Choroid plexus epithelial cell (primary cell): ENCODE data around the gene SESN3.

ENCODE experiments used
- DNase-seq: peaks from one replicate; pipeline ENCODE4 v3.0.0-alpha.2; 2010; ENCODE audit warnings: low read depth
- H3K4me3 ChIP-seq: 2 replicates; pipeline ENCODE4 v1.5.1; 2011; ENCODE audit warnings: low read depth, mild to moderate bottlenecking, control low read depth, low read length, moderate library complexity
- TF ChIP-seq, protein P1 (sequence below): conservative IDR thresholded peaks from 2 replicates; pipeline ENCODE4 v1.5.1; 2011; ENCODE audit warnings: low read depth, mild to moderate bottlenecking, control low read depth, inconsistent platforms, low read length, moderate library complexity

Gene SESN3

DNA sequence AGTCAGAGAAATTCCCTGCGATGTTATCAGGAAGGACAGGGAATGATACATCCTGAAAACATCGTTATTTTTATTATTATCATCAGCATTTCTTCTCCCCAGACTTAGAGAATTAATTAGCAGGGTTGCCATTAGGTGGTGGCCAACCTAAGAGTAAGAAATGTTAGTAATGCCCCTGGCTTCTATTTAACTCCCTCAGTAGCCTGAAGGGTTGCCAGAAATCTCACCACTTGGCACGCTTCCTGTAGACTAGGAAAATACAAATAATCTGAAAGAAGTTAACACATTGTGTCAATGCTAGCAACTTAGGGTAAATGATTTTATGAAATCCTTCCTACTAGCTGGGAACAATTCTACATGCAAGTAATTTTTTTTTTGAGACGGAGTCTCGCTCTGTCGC lies 95.8 kb downstream of the SESN3 start:
- no peak overlapping the region for H3K4me3 ChIP-seq
- TF ChIP-seq, protein P1, sequence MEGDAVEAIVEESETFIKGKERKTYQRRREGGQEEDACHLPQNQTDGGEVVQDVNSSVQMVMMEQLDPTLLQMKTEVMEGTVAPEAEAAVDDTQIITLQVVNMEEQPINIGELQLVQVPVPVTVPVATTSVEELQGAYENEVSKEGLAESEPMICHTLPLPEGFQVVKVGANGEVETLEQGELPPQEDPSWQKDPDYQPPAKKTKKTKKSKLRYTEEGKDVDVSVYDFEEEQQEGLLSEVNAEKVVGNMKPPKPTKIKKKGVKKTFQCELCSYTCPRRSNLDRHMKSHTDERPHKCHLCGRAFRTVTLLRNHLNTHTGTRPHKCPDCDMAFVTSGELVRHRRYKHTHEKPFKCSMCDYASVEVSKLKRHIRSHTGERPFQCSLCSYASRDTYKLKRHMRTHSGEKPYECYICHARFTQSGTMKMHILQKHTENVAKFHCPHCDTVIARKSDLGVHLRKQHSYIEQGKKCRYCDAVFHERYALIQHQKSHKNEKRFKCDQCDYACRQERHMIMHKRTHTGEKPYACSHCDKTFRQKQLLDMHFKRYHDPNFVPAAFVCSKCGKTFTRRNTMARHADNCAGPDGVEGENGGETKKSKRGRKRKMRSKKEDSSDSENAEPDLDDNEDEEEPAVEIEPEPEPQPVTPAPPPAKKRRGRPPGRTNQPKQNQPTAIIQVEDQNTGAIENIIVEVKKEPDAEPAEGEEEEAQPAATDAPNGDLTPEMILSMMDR = no peak
- DNase-seq = no peak

DNA sequence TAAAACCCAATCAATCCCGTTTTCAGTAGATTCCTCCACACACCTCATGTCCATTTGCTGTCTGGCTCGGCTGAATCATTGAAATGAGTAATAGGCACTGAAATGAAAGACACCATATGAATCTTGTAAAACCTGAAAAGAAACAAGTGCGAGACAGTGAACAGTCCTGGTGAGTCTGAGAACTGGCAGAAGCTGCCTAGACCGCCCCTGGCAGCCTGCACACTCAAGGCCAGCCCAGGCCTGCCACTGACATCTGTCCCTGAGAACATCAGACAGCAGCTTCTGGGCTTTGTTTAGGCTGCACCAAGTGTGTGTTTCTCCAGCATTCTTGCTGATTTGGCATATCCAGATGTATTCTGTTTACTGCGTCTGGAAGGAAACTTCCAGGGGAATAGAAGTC lies 96.5 kb downstream of the SESN3 start:
- TF ChIP-seq, protein P1 = no peak
- DNase-seq = peak; percentile 64
- H3K4me3 ChIP-seq = no peak overlapping the region

DNA sequence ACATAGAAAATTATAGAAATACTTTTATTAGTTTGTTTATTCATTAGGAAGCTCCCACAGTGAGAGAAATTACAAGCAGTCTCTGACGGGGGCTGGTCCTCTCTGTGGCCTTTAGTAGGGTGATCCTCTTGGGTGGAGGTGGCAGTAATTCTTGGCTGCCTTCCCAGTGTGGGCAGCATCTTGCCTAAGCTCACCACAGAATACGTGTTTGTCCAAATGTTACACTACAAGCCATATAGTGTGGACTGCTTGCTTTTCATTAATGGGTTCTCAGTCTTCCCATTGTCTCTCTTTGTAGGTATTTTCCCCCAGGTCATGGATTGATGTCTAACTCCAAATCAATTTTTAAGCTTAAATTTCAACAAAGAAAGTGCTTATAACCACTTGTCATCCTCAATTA lies 98.0 kb downstream of the SESN3 start:
- TF ChIP-seq, protein P1 = no peak
- DNase-seq = no peak

DNA sequence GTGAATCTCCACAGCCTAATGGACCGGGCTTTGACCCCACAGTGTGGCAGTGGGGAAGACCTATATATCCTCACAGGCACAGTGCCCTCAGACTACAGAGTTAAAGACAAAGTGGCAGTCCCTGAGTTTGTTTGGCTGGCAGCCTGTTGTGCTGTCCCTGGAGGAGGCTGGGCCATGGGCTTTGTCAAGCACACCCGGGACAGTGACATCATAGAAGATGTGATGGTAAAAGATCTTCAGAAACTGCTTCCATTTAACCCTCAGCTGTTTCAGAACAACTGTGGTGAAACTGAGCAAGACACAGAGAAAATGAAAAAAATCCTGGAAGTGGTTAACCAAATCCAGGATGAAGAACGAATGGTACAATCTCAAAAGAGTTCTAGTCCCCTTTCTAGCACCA lies 102.4 kb downstream of the SESN3 start:
- DNase-seq = no peak
- no peak overlapping the region for H3K4me3 ChIP-seq
- TF ChIP-seq, protein P1 = no peak

More for the DNA sequence above, 98.0 kb downstream of the SESN3 start:
- no peak overlapping the region for H3K4me3 ChIP-seq

DNA sequence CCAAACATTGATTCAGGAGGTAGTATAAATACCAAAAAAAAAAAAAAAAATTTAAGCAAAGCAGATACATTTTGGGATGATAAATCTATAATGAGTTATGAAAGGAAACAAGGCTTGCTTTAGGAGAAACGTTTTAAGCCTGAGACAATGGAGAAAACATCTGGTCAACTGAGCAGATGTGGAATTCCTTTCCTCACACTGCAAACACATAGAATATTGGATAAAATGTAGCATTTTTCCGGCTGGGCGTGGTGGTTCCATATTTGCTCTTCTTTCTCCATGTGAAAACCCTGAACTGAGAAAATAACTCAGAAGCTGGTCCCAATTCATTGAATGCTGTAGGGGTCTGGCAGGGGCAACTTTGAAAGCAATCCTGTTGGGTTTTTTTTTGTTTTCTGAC lies 107.4 kb downstream of the SESN3 start:
- H3K4me3 ChIP-seq = no peak overlapping the region
- DNase-seq = no peak
- TF ChIP-seq, protein P1 = no peak

DNA sequence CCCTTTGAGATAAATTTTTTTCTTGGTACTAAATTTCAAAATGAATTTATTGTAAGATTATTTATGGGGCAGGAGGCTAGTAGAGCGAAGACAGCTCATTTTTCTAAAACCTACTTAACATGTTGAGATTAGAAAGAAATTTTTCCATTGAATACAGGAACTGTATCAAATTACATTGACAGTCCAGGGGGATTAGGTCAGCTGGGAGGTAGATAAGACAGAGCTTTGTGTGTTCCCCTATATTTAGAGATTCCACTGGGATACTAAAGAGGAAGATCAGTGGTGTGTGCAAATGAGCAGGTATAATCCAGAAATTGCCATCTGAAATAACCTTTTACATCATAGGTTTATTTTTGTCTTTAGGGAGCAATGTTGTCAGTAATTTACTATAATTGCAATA lies 109.3 kb downstream of the SESN3 start:
- no peak overlapping the region for H3K4me3 ChIP-seq
- TF ChIP-seq, protein P1 = no peak
- DNase-seq = no peak

DNA sequence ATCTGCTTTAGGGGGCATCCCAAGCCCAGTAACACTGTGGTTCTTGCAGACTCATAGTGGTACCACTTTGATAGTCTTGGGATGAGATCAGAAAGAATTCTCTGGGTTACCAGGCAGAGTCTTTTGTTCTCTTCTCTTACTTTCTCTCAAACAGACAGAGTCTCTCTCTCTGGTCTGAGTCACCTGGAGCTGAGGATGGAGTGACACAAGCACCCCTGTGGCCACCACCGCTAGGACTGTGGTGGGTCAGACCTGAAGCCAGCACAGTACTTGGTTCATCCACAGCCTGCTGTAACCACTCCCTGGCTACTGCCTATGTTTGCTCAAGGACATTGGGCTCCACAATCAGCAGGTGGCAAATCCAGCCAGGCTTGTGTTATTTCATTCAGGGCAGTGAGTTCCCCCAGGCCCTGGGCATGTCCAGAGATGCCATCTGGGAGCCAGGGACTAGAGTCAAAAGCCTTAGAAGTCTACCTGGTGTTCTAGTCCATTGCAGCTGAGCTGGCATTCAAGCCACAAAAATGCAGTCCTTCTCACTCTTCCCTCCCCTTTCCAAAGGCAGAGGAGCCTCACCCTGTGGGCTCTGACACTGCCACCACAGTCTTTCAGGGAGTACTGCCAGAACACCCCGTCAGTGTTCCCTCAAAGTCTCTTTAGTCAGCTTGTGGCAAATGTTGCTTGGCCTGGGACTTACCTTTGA lies 111.5 kb downstream of the SESN3 start:
- TF ChIP-seq, protein P1 = no peak
- no peak for DNase-seq
- H3K4me3 ChIP-seq = no peak overlapping the region
